ENCODE measurements around the gene CYB561A3.

The CYB561A3 gene

GRCh38 chr11:61343792-61344745 is 17.6 kb downstream of the CYB561A3 start:
- DNase-seq, result no peak

GRCh38 chr11:61342207-61342803 is 19.4 kb downstream of the CYB561A3 start:
- DNase-seq, result no peak

- no peak for DNase-seq
These were observed 20.0 kb downstream of the CYB561A3 start for GRCh38 chr11:61341706-61342105.

- no peak for DNase-seq
These were observed 20.7 kb downstream of the CYB561A3 start for GRCh38 chr11:61340979-61341378.

GRCh38 chr11:61339490-61339878 is 22.2 kb downstream of the CYB561A3 start:
- DNase-seq, result no peak

- DNase-seq, result no peak
These were observed 22.7 kb downstream of the CYB561A3 start for GRCh38 chr11:61338783-61339489.

- DNase-seq, result no peak
These were observed 23.8 kb downstream of the CYB561A3 start for GRCh38 chr11:61337706-61338470.

- DNase-seq, result peak; percentile 89
These were observed 25.3 kb downstream of the CYB561A3 start for GRCh38 chr11:61336171-61336935.

GRCh38 chr11:61335355-61335710 is 26.3 kb downstream of the CYB561A3 start:
- no peak for DNase-seq

- no peak for DNase-seq
These were observed 27.0 kb downstream of the CYB561A3 start for GRCh38 chr11:61334434-61335354.

- DNase-seq, result no peak
These were observed 27.9 kb downstream of the CYB561A3 start for GRCh38 chr11:61333550-61334433.

- peak; percentile 98 for DNase-seq
These were observed 28.7 kb downstream of the CYB561A3 start, which contains the start of the genes DDB1 and TKFC for GRCh38 chr11:61332797-61333549. TSS of gene DDB1 (minus strand) at chr11:61333105. CDS start at chr11:61332968, 137 bp downstream. TSS of gene TKFC (plus strand) at chr11:61333228. CDS start at chr11:61334729, 1,501 bp downstream.

- DNase-seq, result no peak
These were observed 29.3 kb downstream of the CYB561A3 start for GRCh38 chr11:61332281-61332796.

- DNase-seq, result no peak
These were observed 30.0 kb downstream of the CYB561A3 start for GRCh38 chr11:61331651-61332050.

GRCh38 chr11:61329871-61330270 is 31.8 kb downstream of the CYB561A3 start:
- no peak for DNase-seq

- no peak for DNase-seq
These were observed 33.3 kb downstream of the CYB561A3 start for GRCh38 chr11:61328351-61328750.

- no peak for DNase-seq
These were observed 34.0 kb downstream of the CYB561A3 start for GRCh38 chr11:61327669-61328071.

- DNase-seq, result no peak
These were observed 35.9 kb downstream of the CYB561A3 start for GRCh38 chr11:61325649-61326414.

All from CD4-positive, alpha-beta T cell treated with Interleukin-17A for 4 hours (primary cell).